ENCODE measurements around the gene TSPEAR.

The TSPEAR gene

DNA sequence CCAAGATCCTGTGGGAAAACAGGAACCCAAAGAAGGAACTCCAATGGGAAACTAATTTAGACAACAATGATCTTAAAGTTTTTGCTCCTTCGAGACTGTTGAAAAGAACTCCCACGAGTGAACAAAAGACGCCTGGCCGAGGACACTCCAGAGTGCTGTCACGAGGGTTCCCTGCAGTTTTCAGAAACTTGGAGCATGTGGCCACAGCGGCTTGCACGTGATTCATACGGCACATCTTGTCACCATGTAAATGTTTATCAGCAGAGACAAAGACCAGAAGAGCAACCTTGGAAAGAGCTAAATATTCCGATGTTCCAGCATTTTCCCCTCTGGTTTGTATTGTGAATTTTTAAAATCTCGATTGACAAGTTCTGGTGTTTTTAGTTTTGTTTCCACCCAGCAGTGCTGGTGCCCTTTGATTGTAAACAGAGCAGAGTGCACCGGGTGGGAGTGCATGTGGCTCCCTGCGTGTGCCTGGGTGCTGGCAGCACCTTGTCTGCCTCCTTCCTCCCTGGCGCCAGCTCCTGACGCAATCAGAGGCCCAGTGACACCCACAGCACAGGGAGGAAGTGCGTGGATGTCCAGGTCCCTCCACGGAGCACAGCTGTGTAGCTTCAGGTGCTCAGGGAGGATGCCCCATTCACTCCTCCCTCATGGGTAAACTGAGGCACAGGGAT, 233.1 kb downstream of the TSPEAR start:
- no peak for DNase-seq

- no peak for DNase-seq
Measured at GRCh38 chr21:44477712-44478111, 233.7 kb downstream of the TSPEAR start.

- no peak for DNase-seq
Measured at GRCh38 chr21:44477131-44477530, 234.2 kb downstream of the TSPEAR start.

GRCh38 chr21:44475266-44475845, 236.0 kb downstream of the TSPEAR start:
- no peak for DNase-seq

GRCh38 chr21:44473915-44474555, 237.3 kb downstream of the TSPEAR start:
- DNase-seq = no peak

DNA sequence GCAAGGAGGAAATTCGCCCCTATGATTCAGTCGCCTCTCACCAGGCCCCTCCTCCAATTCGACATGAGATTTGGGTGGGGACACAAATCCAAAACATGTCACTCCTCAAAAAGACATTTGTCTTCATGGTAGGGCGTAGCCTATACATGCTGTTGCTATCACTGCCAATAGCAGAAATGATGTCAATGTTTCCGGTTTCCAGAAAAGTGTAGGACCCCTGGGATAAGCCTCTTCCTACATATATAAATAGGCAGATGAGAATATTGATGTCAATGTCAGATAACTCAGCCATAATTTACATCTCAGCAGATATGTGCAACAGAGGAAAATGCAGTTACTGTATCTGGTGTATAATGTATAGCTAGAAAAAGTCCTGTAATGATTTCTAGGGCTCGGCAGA, 239.4 kb downstream of the TSPEAR start:
- DNase-seq = no peak

DNA sequence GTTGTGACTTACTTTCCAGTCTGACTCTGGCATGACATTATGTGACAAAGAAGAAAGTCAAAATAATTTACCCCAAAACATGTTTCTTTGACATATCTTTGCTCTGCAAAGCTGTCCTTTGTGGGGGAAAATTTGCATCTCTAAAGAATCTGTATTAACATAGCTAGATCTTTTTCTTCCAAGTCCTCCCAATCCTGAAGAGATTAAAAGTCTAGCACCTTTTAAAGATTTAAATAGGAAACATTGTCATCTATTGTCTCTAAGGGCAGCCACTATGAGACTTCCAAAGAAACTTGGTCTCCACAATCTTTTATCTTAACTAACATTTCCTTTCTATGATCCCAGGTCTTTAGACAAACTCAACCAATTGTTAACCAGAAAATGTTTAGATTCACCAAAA, 240.0 kb downstream of the TSPEAR start:
- DNase-seq = no peak

DNA sequence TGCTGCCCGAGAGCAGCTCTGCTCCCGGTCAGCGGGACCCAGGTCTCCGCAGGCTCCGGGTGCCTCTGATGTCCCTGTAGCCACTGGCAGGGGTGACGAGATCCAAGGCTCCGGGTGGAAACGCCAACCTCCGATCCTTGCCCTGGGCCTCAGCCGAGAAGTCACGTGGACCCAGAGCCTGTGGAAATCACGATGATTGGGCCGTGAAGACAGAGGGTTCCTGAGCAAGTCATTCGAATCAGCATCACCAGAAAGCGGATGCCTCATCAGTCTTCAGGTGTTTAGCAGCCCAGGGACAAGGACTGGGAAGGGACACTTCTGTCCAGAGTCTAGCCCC, 243.5 kb downstream of the TSPEAR start:
- no peak for DNase-seq

GRCh38 chr21:44466996-44467858, 244.1 kb downstream of the TSPEAR start:
- no peak for DNase-seq

DNA sequence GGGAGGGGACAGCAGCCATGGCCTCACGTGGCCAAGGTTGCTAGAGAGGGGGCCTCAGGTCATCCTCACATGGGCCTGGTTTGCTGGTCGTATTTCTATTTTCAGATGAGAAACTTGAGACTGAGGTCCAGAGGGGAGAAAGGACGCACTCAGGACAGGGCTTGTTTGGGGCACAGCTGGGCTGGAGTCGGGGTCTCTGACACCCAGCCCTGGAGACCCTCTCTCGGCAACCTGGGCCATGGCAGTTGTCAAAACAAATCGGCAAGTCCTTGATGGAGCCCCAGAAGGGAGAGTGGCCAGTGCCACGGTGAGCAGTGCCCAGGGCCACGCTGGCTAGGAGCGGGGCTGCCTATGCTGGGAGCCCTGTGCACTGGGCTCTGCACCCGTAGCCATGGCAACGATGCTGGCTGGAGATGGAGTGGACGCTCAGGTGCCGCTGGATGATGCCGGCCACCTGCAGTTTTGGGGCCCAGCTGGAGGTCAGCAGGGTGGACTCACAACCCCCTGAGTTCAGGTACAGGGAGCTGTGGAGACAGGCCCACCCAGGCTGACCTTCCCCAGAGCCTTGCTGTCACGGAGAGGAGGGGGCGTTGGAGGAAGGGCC, 244.9 kb downstream of the TSPEAR start:
- no peak for DNase-seq

DNA sequence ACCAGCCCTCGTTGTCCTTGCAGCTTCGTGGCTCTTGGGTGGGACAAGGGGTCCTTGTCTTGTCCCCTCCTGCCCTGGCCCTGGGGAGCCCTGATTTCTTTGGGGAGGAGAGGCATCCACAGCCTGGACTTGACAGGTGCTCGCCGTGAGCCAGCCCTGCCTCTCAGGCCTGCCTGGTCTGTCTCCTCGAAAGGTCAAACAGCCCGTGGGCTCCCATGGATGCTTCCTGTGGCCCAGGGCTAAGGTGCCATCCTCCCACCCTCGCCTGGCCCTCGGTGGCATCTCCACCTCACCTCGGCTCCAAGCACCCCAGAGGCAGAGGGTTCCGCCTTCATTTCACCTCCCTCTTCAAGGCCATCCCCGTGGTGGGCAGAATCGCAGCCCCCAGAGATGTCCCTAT, 247.0 kb downstream of the TSPEAR start:
- DNase-seq = no peak

- no peak for DNase-seq
Measured at GRCh38 chr21:44463724-44464123, 247.6 kb downstream of the TSPEAR start.

DNA sequence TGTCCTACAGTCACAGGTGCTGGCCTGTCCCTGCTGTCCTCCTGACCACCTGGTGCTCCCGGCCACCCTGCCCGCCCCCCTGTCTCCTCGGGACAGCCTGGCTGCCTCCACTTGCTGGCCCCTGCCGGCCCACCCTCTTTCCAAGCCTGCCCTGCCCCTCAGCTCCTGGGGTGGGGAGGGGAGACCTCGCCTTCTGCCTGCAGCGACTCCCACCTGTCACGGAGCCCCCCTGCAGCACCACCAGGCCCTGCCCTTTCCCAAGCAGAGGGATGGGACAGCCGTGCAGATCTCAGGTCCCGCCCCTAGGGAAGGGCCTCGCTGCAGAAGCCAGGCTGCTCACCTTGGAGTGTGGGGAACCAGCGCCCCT, 248.6 kb downstream of the TSPEAR start:
- DNase-seq = no peak

- no peak for DNase-seq
Measured at GRCh38 chr21:44462086-44462833, 249.1 kb downstream of the TSPEAR start.

DNA sequence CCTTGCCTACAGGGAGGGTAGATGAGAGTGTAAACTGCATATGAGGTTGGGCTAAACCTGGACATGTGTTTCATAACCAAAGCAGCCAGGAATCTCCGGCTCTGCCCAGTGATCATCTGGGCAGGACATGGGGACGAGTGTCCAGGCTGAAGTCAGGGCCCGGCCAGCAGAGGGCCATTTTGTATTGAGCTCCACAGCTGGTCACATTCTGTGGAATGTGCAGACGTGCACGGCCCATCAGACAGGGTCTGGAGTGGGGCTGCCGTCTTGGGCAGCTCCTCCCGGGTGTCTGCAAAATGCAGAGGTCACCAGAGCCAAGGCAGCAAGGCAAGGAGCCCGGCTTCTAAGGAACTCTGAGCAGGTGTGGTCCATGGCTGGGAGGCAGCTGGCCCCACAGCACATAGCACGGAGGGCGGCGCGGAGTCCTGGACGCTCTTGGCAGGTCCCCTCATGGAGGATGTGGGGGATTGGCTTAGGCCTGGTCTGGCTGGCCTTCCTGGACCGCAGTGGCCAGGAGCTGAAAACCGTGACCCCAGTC, 249.8 kb downstream of the TSPEAR start:
- no peak for DNase-seq

DNA sequence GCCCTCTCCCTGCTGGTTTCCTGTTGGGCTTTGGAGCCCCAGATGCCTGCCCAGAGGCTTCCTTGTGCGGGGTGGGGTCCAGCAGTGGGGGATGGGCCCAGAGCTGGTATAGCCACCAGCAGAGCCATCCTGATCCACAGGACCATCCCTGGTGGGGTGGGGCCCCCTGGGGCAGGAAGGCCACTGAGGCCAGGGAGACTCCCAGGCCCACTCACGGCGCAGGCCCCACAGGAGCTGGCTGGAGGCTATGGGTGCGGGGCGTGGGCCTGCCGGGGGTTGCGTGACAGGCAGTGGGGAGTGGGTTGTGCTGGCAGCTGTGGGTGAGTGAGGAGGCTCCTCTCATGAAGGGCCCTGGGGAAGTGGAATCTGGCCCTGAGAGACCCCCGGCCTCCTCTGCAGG, 250.4 kb downstream of the TSPEAR start:
- no peak for DNase-seq

DNA sequence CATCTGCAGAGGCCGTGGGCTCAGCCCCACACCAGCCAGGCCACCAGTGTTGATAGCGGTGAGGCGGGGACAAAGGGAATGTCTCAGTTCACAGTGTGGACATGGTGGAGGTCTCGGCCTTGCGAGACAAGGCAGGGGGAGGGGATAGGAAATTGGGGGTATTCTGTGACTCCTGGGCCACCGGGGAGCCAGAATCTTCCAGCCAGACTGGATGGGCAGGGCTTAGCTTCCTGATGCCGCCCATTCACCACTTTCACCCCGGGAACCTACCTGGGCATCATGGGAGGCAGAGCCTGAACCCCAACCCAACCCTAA, 251.0 kb downstream of the TSPEAR start:
- no peak for DNase-seq

DNA sequence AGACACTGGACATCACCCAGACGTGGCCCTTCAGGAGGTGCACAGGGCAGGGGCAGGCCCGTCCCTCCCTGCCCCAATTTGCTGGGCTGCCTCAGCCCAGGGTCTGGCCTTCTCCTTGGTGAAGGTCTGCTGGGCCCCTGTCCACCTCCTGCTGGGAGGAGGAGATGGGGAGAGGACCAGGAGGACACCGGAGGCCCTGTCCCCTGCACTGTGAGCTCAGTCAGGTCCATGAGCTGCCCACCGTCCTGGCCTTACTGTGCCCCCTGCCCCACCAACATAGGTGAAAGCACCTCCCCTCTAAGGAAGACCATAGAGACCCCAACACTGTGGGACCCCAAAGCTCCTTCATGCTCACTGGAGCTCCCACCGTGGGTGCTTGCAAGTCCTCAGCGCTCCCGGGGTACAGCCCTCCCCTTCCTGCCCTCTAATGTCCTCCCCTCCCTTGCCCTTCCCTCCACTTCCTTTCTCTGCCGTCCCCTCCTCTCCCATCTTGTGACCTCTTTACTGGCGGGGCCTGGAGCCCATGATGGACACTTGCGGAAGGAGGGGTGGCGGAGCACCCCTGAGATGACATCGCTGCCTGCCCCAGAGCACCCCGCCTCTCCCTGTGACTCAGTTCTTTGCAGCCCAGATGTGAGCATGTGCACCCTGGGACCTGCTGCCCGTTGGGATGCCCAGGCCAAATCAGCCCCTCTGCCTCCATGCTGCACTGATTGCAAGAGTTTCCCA, 251.5 kb downstream of the TSPEAR start:
- no peak for DNase-seq

- no peak for DNase-seq
Measured at GRCh38 chr21:44458971-44459711, 252.2 kb downstream of the TSPEAR start.

DNA sequence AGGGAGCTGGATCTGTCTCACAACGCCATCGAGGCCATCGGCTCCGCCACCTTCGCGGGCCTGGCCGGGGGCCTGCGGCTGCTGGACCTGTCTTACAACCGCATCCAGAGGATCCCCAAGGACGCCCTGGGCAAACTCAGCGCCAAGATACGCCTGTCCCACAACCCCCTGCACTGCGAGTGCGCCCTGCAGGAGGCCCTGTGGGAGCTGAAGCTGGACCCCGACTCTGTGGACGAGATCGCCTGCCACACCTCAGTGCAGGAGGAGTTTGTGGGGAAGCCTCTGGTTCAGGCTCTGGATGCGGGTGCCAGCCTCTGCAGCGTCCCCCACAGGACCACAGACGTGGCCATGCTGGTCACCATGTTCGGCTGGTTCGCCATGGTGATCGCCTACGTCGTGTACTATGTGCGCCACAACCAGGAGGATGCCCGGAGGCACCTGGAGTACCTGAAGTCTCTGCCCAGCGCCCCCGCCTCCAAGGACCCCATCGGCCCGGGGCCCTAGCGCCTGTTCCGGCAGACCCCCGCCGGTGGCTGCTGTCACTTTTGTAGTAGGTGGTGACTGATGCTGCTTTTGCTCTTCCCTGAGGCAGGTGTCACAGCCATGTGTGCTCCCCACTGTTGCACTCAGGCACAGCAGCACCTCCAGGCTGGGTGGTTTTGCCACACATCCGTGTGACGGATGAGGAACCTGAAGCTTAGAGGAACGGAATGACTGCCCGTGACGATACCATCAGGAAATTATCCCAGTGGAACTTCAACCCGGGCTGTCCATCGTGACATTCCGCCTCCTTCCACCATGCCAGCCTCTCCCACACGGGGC, 254.2 kb downstream of the TSPEAR start:
- no peak for DNase-seq

All from GOT3 (cell line).